Measurements from ENCODE around the gene TCFL5.

DNA sequence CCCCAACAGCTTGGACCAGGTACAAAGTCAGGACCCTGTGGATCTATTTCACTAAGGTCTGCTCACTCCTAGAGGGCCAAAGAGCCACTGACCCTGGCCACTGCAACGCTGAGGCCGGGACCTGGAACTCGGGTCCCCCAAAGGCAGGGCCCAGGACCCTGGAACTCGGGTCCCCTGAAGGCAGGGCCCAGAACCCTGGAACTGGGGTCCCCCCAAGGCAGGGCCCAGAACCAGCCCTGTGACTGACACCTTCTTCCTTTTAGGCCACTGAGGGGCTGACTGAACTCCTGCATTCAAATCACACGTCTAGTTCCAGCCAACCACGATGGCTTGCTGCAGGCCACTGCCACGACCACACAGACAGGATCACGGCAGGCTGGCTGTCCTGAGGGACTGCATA is 9.4 kb downstream of the TCFL5 start:
- no peak for TF ChIP-seq POLR2A (IDR thresholded peaks at IDR 0.05)
- TF ChIP-seq, protein P1, sequence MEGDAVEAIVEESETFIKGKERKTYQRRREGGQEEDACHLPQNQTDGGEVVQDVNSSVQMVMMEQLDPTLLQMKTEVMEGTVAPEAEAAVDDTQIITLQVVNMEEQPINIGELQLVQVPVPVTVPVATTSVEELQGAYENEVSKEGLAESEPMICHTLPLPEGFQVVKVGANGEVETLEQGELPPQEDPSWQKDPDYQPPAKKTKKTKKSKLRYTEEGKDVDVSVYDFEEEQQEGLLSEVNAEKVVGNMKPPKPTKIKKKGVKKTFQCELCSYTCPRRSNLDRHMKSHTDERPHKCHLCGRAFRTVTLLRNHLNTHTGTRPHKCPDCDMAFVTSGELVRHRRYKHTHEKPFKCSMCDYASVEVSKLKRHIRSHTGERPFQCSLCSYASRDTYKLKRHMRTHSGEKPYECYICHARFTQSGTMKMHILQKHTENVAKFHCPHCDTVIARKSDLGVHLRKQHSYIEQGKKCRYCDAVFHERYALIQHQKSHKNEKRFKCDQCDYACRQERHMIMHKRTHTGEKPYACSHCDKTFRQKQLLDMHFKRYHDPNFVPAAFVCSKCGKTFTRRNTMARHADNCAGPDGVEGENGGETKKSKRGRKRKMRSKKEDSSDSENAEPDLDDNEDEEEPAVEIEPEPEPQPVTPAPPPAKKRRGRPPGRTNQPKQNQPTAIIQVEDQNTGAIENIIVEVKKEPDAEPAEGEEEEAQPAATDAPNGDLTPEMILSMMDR (IDR thresholded peaks at IDR 0.05): no peak

Measured in Peyer's patch (tissue), 4 donors.